ENCODE results near the gene DDX17. TPM values are rescaled to one million over a fixed set of nuclear protein-coding genes. Genes with fewer than 3 reads are reported as not detected.

The DDX17 gene
- total RNA-seq, 6 donors from 2014 or later, result 428 to 2,078 (median 621) TPM

DNA sequence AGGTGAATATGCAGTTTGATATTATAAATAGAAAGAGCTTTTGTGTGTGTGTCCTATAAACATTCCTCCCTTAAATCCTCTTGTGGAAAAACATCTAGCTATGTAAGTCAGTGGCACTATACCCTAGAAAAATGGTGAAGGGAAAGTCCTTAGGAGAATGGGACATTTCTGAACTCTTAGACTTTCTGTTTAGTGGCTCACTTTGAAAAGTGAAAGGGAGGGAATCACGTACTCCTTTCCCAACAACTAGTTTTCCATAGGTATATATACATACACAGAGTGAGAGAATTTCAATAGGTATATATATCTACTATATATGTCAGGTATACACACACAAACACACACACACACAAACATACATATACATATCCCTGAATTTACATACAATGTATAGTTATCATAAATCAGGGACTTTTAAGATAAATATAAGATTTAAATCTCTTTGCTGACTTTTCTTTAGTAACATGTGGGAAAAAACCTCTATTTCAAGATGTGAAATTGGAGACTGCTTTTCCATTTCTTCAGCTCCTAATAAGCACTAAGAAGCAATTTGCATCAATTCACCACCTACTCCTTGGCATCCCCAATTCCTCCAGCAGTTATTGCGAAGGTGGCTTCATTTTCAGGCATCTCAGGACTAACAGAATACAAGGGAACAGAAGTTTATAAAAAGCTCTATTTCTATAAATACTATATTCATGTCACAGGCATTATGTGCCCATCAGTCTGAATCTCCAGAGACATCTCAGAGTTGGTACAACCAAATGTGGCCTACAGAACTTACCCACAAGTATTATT, 13.5 kb upstream of the DDX17 start:
- DNase-seq, result no peak
- Histone ChIP-seq H3K36me3 (no peaks in the 10 kb centered on the region), H3K9me3 (no peaks in the 10 kb centered on the region), H3K4me3 (no peak overlapping the region), H3K4me1 (no peaks in the 10 kb centered on the region), H3K27ac (no peak overlapping the region), H3K27me3 (no peaks in the 10 kb centered on the region)
- ATAC-seq (ENCODE audit: low FRiP score in 2 of 2), result no peak
- no peak for TF ChIP-seq EP300 (IDR thresholded peaks at IDR 0.05)
- TF ChIP-seq POLR2A (IDR thresholded peaks at IDR 0.05), result no peak
- TF ChIP-seq, protein P1, sequence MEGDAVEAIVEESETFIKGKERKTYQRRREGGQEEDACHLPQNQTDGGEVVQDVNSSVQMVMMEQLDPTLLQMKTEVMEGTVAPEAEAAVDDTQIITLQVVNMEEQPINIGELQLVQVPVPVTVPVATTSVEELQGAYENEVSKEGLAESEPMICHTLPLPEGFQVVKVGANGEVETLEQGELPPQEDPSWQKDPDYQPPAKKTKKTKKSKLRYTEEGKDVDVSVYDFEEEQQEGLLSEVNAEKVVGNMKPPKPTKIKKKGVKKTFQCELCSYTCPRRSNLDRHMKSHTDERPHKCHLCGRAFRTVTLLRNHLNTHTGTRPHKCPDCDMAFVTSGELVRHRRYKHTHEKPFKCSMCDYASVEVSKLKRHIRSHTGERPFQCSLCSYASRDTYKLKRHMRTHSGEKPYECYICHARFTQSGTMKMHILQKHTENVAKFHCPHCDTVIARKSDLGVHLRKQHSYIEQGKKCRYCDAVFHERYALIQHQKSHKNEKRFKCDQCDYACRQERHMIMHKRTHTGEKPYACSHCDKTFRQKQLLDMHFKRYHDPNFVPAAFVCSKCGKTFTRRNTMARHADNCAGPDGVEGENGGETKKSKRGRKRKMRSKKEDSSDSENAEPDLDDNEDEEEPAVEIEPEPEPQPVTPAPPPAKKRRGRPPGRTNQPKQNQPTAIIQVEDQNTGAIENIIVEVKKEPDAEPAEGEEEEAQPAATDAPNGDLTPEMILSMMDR (IDR thresholded peaks at IDR 0.05), result no peak
- no peak for TF ChIP-seq POLR2AphosphoS5 (IDR thresholded peaks at IDR 0.05)
- WGBS, 2 donors, result 95 to 97% methylated on average over 2 of the region's 2 CpGs

DNA sequence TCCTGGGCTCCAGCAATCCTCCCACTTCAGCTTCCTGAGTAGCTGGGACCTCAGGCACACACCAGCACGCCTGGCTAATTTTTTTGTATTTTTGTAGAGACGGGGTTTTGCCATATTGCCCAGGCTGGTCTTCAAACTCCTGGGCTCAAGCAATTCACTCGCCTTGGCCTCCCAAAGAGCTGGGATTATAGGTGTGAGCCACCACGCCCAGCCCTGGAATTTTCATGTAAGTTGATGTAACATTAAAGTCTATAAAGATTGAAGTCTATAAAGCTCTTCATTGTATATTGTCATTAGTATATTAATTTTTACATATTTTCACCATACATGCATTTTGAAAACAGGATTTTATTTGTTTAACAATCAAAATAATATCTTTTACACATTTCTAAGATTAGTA, 12.5 kb upstream of the DDX17 start:
- TF ChIP-seq POLR2AphosphoS5 (IDR thresholded peaks at IDR 0.05) (no peak), POLR2A (IDR thresholded peaks at IDR 0.05) (no peak), EP300 (IDR thresholded peaks at IDR 0.05) (no peak)
- TF ChIP-seq, protein P1 (IDR thresholded peaks at IDR 0.05), result no peak
- Histone ChIP-seq H3K27ac (no peak overlapping the region), H3K36me3 (no peaks in the 10 kb centered on the region), H3K9me3 (no peaks in the 10 kb centered on the region), H3K4me1 (no peaks in the 10 kb centered on the region), H3K4me3 (no peak overlapping the region), H3K27me3 (no peaks in the 10 kb centered on the region)
- DNase-seq (no peak), ATAC-seq (ENCODE audit: low FRiP score in 2 of 2) (no peak)
- 93 to 99% methylated on average over 4 of the region's 4 CpGs for WGBS, 2 donors

DNA sequence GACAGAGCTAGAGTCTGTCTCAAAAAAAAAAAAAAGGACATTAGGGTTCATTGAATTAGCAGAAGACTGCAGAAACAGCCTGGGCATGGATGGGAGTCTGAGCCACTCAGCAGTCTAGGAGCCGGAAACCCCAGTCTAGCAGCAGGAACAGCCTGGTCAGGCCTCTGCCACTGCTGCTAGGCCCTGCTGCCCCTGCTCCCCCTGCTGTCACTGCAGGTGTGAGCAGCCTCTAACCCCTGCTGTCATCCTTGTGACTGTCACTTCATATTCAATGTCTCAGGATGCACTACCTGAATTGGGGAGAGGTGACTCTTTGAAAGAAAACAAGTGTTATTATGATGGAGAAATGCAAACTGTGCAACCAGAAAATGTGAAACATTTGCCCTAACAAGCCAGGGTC, 7.0 kb upstream of the DDX17 start:
- Histone ChIP-seq H3K27ac (no peak overlapping the region), H3K9me3 (no peaks in the 10 kb centered on the region), H3K4me3 (no peak overlapping the region), H3K36me3 (no peaks in the 10 kb centered on the region), H3K27me3 (no peaks in the 10 kb centered on the region), H3K4me1 (no peaks in the 10 kb centered on the region)
- WGBS, 2 donors, result 50 to 56% methylated on average over 1 of the region's 1 CpG
- ATAC-seq (ENCODE audit: low FRiP score in 2 of 2) (no peak), DNase-seq (no peak)
- TF ChIP-seq, protein P1 (IDR thresholded peaks at IDR 0.05), result no peak
- TF ChIP-seq POLR2AphosphoS5 (IDR thresholded peaks at IDR 0.05), result no peak
- no peak for TF ChIP-seq EP300 (IDR thresholded peaks at IDR 0.05)
- no peak for TF ChIP-seq POLR2A (IDR thresholded peaks at IDR 0.05)

DNA sequence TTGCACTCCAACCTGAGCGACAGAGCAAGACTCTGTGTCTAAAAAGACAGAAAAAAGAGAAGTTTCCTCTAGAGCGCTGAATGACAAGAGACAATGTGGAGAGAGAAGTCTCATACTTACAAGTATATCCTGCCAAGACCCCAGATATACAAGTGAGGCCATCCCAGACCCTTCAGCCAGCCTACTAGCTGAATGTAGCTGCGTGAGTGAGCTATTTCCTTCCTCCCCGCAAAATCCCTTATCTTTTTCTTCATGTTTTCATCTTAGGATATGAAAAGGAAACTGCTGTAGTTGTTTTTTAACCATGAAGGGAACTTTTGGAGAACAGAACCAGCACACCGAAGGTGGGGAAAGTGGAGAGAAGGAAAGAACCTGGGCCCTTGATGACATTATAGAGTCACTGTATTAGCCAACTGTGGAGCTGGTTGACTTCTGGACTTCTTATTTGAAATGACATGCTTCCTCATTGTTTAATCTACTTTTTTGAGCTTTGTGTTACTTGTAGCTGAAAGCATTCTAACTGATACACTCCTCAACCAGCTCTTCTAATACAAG, 4.4 kb upstream of the DDX17 start:
- H3K36me3 ChIP-seq, result no peaks in the 10 kb centered on the region
- peaks cover 4 to 7% (median 6%) of the 10 kb centered on the region in 4 donors for H3K4me1 ChIP-seq
- TF ChIP-seq, protein P1 (IDR thresholded peaks at IDR 0.05), result no peak
- TF ChIP-seq EP300 (IDR thresholded peaks at IDR 0.05) (no peak), POLR2A (IDR thresholded peaks at IDR 0.05) (no peak), POLR2AphosphoS5 (IDR thresholded peaks at IDR 0.05) (no peak)
- H3K9me3 ChIP-seq, result no peaks in the 10 kb centered on the region
- no peak for ATAC-seq (ENCODE audit: low FRiP score in 2 of 2)
- DNase-seq, result no peak
- 71 to 72% methylated on average over 5 of the region's 5 CpGs for WGBS, 2 donors
- H3K4me3 ChIP-seq, result no peak overlapping the region
- H3K27ac ChIP-seq, result no peak overlapping the region
- H3K27me3 ChIP-seq, result no peaks in the 10 kb centered on the region

Measured in upper lobe of left lung (tissue), 6 donors.